K562 (cell line): ENCODE measurements around the gene MBD6. TPM values are rescaled to one million over a fixed set of nuclear protein-coding genes. Genes with fewer than 3 reads are reported as not detected.
A peak's percentile ranks its signal among the peaks of the same experiment; 100 is the strongest.

Experiments
- CHD1 ChIP-seq: fragments of 200-600 bp; sonication (generic); IDR thresholded peaks from one replicate; pipeline ENCODE4 v1.6.1; 2012; ENCODE audit warnings: mild to moderate bottlenecking, moderate library complexity, low read length, inconsistent platforms
- ETV5 ChIP-seq: sonication (generic); formaldehyde crosslinking; IDR thresholded peaks from 2 replicates; pipeline ENCODE4 v1.4.0; 2020; ENCODE audit warnings: low read depth, mild to moderate bottlenecking, missing genetic modification reagents
- GABPB1 ChIP-seq: sonication (generic); formaldehyde crosslinking; IDR thresholded peaks from 2 replicates; pipeline ENCODE4 v1.8.0; 2022; ENCODE audit warnings: mild to moderate bottlenecking, missing genetic modification reagents
- PML ChIP-seq: IDR thresholded peaks from 2 replicates; pipeline ENCODE4 v1.6.1; 2012; ENCODE audit warnings: low read length, inconsistent platforms
- POLR2H ChIP-seq: IDR thresholded peaks from 2 replicates; pipeline ENCODE4 v1.6.1; 2016; ENCODE audit warnings: missing genetic modification characterization, low read depth, mild to moderate bottlenecking, control low read depth, missing compliant biosample characterization, moderate library complexity
- SMAD1 ChIP-seq: fragments of 150-350 bp; IDR thresholded peaks from 2 replicates; pipeline ENCODE4 v1.6.1; 2014; ENCODE audit warnings: low read length, low read depth; ENCODE audit not compliant: partially characterized antibody
- SUPT5H ChIP-seq: fragments of 450-650 bp; IDR thresholded peaks from 2 replicates; pipeline ENCODE4 v1.6.1; 2016
- XRCC5 ChIP-seq: fragments of 200-400 bp; formaldehyde crosslinking; IDR thresholded peaks from 2 replicates; pipeline ENCODE4 v1.6.1; 2017; ENCODE audit warnings: low read depth, mild to moderate bottlenecking, low read length
- ZC3H4 ChIP-seq: sonication (generic); formaldehyde crosslinking; IDR thresholded peaks from 2 replicates; pipeline ENCODE4 v1.9.0; 2021; ENCODE audit warnings: missing genetic modification reagents, borderline replicate concordance
- ZKSCAN1 ChIP-seq: fragments of 150-350 bp; IDR thresholded peaks from 2 replicates; pipeline ENCODE4 v1.6.1; 2016; ENCODE audit warnings: low read depth, low read length
- polyA plus RNA-seq, 8 experiments: library from polyadenylated mRNA; depleted of rRNA in 4 of 8; stranded (reverse) in 5 of 8; unstranded in 3 of 8; fragments of >200 nt; fragmentation: Nextera tagmentation in 2 of 8; fragmentation: Illumina TruSeq in 1 of 8; extraction: Ambion mirVana in 2 of 8; extraction: Trizol in 1 of 8; gene quantifications; 2 replicates each; pipeline versions ENCODE4 v1.2.1 to v1.2.3, GENCODE V29; 2011 to 2014; ENCODE audit warnings: inconsistent platforms in 1 of 8, missing spikeins in 1 of 8
- total RNA-seq, 7 experiments: library from RNA; depleted of rRNA in 6 of 7; stranded (reverse); fragments of >200 nt in 6 of 7; fragmentation: Illumina TruSeq in 2 of 7; extraction: Trizol in 2 of 7; gene quantifications; 2 replicates each; pipeline versions ENCODE4 v1.2.1 to v1.2.3, GENCODE V29; 2011 to 2021; ENCODE audit warnings: low replicate concordance in 1 of 7
- TF ChIP-seq, protein P1 (sequence below): fragments of 450-650 bp; formaldehyde crosslinking; conservative IDR thresholded peaks from 2 replicates; pipeline ENCODE4 v1.4.0; 2022; ENCODE audit warnings: mild to moderate bottlenecking, missing genetic modification characterization
- TF ChIP-seq, protein P2 (sequence below), 2 experiments: fragments of 450-650 bp in 1 of 2; sonication (generic) in 1 of 2; formaldehyde crosslinking in 1 of 2; IDR thresholded peaks in 1 of 2; conservative IDR thresholded peaks in 1 of 2; 2 replicates each; pipeline versions ENCODE4 v1.6.1 to v1.8.1; 2016 to 2023; ENCODE audit warnings: mild to moderate bottlenecking in 2 of 2, moderate library complexity in 2 of 2, inconsistent platforms in 1 of 2, missing genetic modification reagents in 1 of 2
- TF ChIP-seq, protein P3 (sequence below), 2 experiments: fragments of 450-650 bp; IDR thresholded peaks; 2 replicates each; pipeline ENCODE4 v1.6.1; 2016
- TF ChIP-seq, protein P4 (sequence below), 2 experiments: IDR thresholded peaks in 1 of 2; conservative IDR thresholded peaks in 1 of 2; 2 replicates each; pipeline ENCODE4 v1.6.1; 2016; ENCODE audit warnings: low read depth in 2 of 2, mild to moderate bottlenecking in 1 of 2, missing compliant biosample characterization in 1 of 2, missing genetic modification characterization in 1 of 2, moderate library complexity in 1 of 2
- TF ChIP-seq, protein P5 (sequence below): fragments of 450-650 bp; formaldehyde crosslinking; IDR thresholded peaks from 2 replicates; pipeline ENCODE4 v1.4.0; 2022; ENCODE audit warnings: missing genetic modification characterization

Gene MBD6
- total and polyA plus RNA-seq, 9 of the 15 experiments (the other 6 are each of a cell fraction or from before 2014, with no cell fraction given): 2.0 to 54.8 (median 3.8) TPM

DNA sequence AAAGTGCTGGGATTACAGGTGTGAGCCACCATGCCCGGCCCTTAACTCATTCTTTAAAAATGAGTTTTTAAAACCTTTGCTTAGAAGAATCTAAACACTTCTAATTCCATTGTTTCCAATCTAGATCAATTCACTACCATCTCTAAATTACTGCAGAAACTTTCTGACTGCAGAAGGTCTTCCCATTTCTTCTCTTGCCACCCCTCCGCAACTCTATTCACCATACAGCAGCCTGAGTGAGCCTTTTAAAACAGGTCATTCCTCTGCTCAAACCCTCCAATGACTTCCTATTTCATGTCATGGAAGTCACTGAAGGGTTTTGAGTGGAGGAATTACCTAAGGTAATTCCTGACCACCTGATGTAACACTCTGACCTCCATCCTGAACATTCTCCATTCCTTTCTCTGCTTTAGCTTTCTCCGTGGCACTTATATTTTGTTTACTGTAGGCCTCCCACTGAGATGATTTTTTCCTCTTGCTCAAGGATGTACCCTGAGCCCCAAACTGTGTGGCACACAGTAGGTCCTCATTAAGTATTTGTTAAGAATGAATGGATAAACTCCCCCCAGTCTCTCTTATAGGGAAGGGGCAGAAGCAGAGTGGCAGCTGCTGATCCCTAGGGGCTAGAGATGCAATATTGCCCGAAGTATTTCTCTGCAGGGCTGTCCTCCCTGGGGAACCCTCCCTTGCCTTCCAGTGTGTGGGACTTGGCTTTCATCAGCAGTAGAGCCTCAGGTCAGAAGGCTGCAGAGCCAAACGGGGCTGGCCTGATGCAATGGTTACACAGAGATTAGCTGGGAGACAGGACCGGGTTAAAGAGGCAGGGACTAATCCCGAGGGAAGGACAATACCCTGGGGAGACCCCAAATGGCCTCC lies 3.5 kb upstream of the MBD6 start (continued):
- TF ChIP-seq, protein P1, sequence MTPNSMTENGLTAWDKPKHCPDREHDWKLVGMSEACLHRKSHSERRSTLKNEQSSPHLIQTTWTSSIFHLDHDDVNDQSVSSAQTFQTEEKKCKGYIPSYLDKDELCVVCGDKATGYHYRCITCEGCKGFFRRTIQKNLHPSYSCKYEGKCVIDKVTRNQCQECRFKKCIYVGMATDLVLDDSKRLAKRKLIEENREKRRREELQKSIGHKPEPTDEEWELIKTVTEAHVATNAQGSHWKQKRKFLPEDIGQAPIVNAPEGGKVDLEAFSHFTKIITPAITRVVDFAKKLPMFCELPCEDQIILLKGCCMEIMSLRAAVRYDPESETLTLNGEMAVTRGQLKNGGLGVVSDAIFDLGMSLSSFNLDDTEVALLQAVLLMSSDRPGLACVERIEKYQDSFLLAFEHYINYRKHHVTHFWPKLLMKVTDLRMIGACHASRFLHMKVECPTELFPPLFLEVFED (CRISPR knock-in tag): 0 out of 2 replicates have a peak, but pooled peaks have one; percentile 34
- TF ChIP-seq GABPB1 (CRISPR knock-in tag): no peak
- TF ChIP-seq CHD1: peak; percentile 59
- peak; percentile 58; the same call in 1 of the 2 replicates for TF ChIP-seq ZC3H4 (CRISPR knock-in tag)
- TF ChIP-seq, protein P2, sequence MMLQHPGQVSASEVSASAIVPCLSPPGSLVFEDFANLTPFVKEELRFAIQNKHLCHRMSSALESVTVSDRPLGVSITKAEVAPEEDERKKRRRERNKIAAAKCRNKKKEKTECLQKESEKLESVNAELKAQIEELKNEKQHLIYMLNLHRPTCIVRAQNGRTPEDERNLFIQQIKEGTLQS (IDR thresholded peaks at IDR 0.05): 0 out of 2 replicates have a peak, but pooled peaks have one; percentile 9
- TF ChIP-seq, protein P2 (CRISPR knock-in tag; conservative IDR thresholded peaks at IDR 0.05): no peak
- no peak for TF ChIP-seq SMAD1
- TF ChIP-seq, protein P3, sequence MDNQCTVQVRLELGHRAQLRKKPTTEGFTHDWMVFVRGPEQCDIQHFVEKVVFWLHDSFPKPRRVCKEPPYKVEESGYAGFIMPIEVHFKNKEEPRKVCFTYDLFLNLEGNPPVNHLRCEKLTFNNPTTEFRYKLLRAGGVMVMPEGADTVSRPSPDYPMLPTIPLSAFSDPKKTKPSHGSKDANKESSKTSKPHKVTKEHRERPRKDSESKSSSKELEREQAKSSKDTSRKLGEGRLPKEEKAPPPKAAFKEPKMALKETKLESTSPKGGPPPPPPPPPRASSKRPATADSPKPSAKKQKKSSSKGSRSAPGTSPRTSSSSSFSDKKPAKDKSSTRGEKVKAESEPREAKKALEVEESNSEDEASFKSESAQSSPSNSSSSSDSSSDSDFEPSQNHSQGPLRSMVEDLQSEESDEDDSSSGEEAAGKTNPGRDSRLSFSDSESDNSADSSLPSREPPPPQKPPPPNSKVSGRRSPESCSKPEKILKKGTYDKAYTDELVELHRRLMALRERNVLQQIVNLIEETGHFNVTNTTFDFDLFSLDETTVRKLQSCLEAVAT (IDR thresholded peaks at IDR 0.05): peak in 1 of 2 experiments; percentile 15; a peak in 1 of 4 replicates
- peak; percentile 97 for TF ChIP-seq ZKSCAN1
- TF ChIP-seq, protein P4, sequence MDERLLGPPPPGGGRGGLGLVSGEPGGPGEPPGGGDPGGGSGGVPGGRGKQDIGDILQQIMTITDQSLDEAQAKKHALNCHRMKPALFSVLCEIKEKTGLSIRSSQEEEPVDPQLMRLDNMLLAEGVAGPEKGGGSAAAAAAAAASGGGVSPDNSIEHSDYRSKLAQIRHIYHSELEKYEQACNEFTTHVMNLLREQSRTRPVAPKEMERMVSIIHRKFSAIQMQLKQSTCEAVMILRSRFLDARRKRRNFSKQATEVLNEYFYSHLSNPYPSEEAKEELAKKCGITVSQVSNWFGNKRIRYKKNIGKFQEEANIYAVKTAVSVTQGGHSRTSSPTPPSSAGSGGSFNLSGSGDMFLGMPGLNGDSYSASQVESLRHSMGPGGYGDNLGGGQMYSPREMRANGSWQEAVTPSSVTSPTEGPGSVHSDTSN (CRISPR knock-in tag; IDR thresholded peaks at IDR 0.05; ENCODE audit: low read depth): no peak
- TF ChIP-seq, protein P4 (tag; conservative IDR thresholded peaks at IDR 0.05; ENCODE audit: low read depth): no peak
- TF ChIP-seq ETV5 (CRISPR knock-in tag): peak; percentile 44; the same call in 1 of the 2 replicates
- TF ChIP-seq POLR2H (tag): peak; percentile 55
- TF ChIP-seq XRCC5: no peak
- peak; percentile 50; the same call in 1 of the 2 replicates for TF ChIP-seq PML
- TF ChIP-seq, protein P5, sequence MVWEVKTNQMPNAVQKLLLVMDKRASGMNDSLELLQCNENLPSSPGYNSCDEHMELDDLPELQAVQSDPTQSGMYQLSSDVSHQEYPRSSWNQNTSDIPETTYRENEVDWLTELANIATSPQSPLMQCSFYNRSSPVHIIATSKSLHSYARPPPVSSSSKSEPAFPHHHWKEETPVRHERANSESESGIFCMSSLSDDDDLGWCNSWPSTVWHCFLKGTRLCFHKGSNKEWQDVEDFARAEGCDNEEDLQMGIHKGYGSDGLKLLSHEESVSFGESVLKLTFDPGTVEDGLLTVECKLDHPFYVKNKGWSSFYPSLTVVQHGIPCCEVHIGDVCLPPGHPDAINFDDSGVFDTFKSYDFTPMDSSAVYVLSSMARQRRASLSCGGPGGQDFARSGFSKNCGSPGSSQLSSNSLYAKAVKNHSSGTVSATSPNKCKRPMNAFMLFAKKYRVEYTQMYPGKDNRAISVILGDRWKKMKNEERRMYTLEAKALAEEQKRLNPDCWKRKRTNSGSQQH (CRISPR knock-in tag): 0 out of 2 replicates have a peak, but pooled peaks have one; percentile 36
- peak; percentile 22 for TF ChIP-seq SUPT5H
